Bronchial epithelial cell (primary cell): ENCODE results near the gene SMU1. TPM values are rescaled to one million over a fixed set of nuclear protein-coding genes. Genes with fewer than 3 reads are reported as not detected.

Experiments
- DNase-seq: peaks from one replicate; pipeline ENCODE4 v3.0.0-alpha.2; 2010; ENCODE audit warnings: low read depth
- FAIRE-seq: peaks from 2 replicates; lab custom pipeline; 2011; peaks lifted over from hg19 to GRCh38; lab: Jason Lieb, UNC
- H3K27me3 ChIP-seq: 2 replicates; pipeline ENCODE4 v1.5.1; 2011; ENCODE audit warnings: low read length; ENCODE audit not compliant: control insufficient read depth, insufficient read depth
- H3K36me3 ChIP-seq: 2 replicates; pipeline ENCODE4 v1.5.1; 2011; ENCODE audit warnings: low read length; ENCODE audit not compliant: control insufficient read depth, insufficient read depth
- H3K4me3 ChIP-seq: 2 replicates; pipeline ENCODE4 v1.5.1; 2011; ENCODE audit warnings: mild to moderate bottlenecking, low read depth, low read length, control low read depth
- CTCF ChIP-seq: IDR thresholded peaks from 2 replicates; pipeline ENCODE4 v1.5.1; 2011; ENCODE audit warnings: mild to moderate bottlenecking, moderate library complexity, low read length, control low read depth, inconsistent platforms; ENCODE audit not compliant: insufficient read depth, severe bottlenecking
- total RNA-seq: library from RNA; depleted of rRNA; stranded (reverse); fragments of >200 nt; gene quantifications from 2 replicates; pipeline ENCODE4 v1.2.1, GENCODE V29; 2014

Gene SMU1
- total RNA-seq, 1 donor from 2014 or later: 40.5 TPM

GRCh38 chr9:33043671-33044070, 32.8 kb downstream of the SMU1 start:
- H3K4me3 ChIP-seq: peak overlapping the region; percentile 47
- peaks cover 5% of the 10 kb centered on the region for H3K36me3 ChIP-seq
- no peak for TF ChIP-seq CTCF
- FAIRE-seq (no peak), DNase-seq (no peak)
- no peaks in the 10 kb centered on the region for H3K27me3 ChIP-seq

GRCh38 chr9:33042473-33042872, 34.0 kb downstream of the SMU1 start:
- FAIRE-seq (no peak), DNase-seq (no peak)
- Histone ChIP-seq H3K36me3 (peaks cover 6% of the 10 kb centered on the region), H3K27me3 (no peaks in the 10 kb centered on the region), H3K4me3 (no peak overlapping the region)
- no peak for TF ChIP-seq CTCF

GRCh38 chr9:33041432-33042188, 34.9 kb downstream of the SMU1 start:
- Histone ChIP-seq H3K36me3 (peaks cover 5% of the 10 kb centered on the region), H3K4me3 (no peak overlapping the region), H3K27me3 (no peaks in the 10 kb centered on the region)
- no peak for FAIRE-seq
- no peak for TF ChIP-seq CTCF
- peak; percentile 55 for DNase-seq

GRCh38 chr9:33040792-33041431, 35.6 kb downstream of the SMU1 start:
- no peak overlapping the region for H3K4me3 ChIP-seq
- TF ChIP-seq CTCF: no peak
- H3K36me3 ChIP-seq: peaks cover 7% of the 10 kb centered on the region
- DNase-seq (no peak), FAIRE-seq (no peak)
- no peaks in the 10 kb centered on the region for H3K27me3 ChIP-seq

GRCh38 chr9:33032865-33033264, 43.6 kb downstream of the SMU1 start:
- no peak for TF ChIP-seq CTCF
- Histone ChIP-seq H3K4me3 (no peak overlapping the region), H3K36me3 (peaks cover 17% of the 10 kb centered on the region), H3K27me3 (no peaks in the 10 kb centered on the region)
- no peak for FAIRE-seq
- no peak for DNase-seq

- no peak for DNase-seq
- peaks cover 19% of the 10 kb centered on the region for H3K36me3 ChIP-seq
- no peaks in the 10 kb centered on the region for H3K27me3 ChIP-seq
- TF ChIP-seq CTCF: no peak
- no peak for FAIRE-seq
- H3K4me3 ChIP-seq: no peak overlapping the region
These were observed 44.2 kb downstream of the SMU1 start for GRCh38 chr9:33032292-33032691.
